ENCODE results near the gene IPPK.

GRCh38 chr9:92610470-92611420, 59.2 kb downstream of the IPPK start:
- TF ChIP-seq CTCF (IDR thresholded peaks at IDR 0.05) (no peak), POLR2A (IDR thresholded peaks at IDR 0.05) (no peak)

All from testis (tissue), 2 donors.